GM12875 (cell line): ENCODE measurements around the gene TP73.

Source experiments
- H3K4me3 ChIP-seq: one replicate; pipeline ENCODE4 v1.5.1; 2011; ENCODE audit warnings: low read depth, low read length, control low read depth
- TF ChIP-seq, protein P1 (sequence below): IDR thresholded peaks from 2 replicates; pipeline ENCODE4 v1.5.1; 2011; ENCODE audit warnings: low read depth, mild to moderate bottlenecking, control low read depth, inconsistent platforms, low read length, moderate library complexity, borderline replicate concordance; ENCODE audit not compliant: insufficient read depth

TP73 gene

GRCh38 chr1:3771108-3772026, 119.1 kb downstream of the TP73 start:
- peak overlapping the region; percentile 56 for H3K4me3 ChIP-seq
- TF ChIP-seq, protein P1, sequence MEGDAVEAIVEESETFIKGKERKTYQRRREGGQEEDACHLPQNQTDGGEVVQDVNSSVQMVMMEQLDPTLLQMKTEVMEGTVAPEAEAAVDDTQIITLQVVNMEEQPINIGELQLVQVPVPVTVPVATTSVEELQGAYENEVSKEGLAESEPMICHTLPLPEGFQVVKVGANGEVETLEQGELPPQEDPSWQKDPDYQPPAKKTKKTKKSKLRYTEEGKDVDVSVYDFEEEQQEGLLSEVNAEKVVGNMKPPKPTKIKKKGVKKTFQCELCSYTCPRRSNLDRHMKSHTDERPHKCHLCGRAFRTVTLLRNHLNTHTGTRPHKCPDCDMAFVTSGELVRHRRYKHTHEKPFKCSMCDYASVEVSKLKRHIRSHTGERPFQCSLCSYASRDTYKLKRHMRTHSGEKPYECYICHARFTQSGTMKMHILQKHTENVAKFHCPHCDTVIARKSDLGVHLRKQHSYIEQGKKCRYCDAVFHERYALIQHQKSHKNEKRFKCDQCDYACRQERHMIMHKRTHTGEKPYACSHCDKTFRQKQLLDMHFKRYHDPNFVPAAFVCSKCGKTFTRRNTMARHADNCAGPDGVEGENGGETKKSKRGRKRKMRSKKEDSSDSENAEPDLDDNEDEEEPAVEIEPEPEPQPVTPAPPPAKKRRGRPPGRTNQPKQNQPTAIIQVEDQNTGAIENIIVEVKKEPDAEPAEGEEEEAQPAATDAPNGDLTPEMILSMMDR = no peak

- H3K4me3 ChIP-seq = peak overlapping the region; percentile 56
- TF ChIP-seq, protein P1 = no peak
These were observed 119.9 kb downstream of the TP73 start for GRCh38 chr1:3772027-3772714.

DNA sequence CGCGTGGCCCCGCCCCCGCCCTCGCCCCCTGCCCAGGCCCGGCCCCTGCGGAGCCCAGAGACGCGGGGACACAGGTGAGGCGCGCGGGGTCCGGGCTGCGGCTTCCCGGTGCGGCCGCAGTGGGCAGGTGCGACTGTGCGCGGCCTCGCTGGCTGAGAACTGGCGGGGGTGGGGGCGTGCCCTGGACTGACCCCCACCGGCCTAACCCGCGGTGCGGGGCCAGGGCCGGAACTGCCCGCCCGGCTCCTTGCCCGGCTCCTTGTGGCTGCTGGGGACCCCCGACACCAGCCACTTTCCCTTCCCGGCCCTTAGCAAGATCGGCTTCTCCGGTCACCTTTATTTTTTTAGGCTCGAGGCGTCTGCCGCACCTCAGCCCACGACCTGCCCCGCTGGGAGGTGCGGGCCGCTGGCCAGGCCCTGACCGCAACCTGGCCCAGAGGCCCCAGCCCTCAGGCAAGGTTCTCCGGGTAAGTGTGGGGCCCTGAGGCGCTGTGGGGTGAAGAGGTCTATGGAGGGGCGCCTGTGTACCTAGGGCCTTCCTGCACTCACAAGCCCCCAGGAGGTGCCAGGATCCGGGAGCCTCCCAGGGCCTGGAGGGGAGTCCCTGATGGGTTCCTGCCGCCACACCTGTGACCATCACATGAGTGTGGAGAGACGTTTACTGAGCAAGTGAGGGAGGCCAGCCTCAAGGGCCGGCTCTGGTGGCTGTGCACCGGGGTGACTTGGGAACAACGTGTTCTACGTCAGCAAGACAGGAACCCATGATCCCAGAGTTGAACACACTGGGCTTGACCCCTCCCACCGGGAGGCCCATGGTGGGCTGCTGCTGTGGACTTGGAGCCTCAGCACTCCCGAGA, 120.6 kb downstream of the TP73 start, which contains the start of gene SMIM1:
TSS of gene SMIM1 (plus strand) at position 35 of the 857 bp plus-strand sequence. CDS start 2,625 bp downstream, outside the sequence.
- TF ChIP-seq, protein P1 = no peak
- H3K4me3 ChIP-seq = peak within 1 kb of the TSS; percentile 56

GRCh38 chr1:3773572-3774275, 121.4 kb downstream of the TP73 start:
- TF ChIP-seq, protein P1 = no peak
- H3K4me3 ChIP-seq = no peak overlapping the region

DNA sequence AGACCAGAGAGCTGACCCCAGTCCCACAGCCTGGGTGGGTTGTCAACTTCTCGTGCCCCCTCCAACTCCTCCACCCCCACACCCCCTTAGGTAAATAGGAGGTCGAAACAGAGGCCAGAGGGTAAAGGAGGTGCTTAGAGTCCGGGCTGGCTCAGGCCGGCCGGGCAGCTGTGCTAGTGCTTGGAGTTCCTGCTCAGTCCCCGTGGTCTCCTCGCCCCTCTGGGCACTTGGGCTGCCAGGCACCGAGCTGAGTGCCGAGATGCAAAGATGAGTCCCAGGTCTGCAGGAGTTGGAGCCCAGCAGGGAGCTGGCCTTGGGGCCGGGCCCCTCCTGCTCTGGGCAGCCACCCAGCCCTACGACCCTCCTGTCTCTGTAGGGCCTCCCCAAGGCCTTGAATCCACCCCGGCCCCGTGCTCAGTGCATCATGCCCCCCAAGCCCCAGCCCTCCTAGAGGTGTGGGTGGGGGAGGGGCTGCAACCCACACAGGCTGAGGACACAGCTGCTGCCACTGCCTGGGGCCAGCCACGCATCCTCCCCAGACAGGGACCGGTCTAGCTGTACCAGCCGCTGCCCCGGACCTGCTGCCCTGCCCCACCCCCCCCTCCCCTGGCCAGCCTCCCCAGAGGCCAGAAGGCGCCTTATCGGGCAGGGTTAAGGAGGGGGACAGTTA, 122.1 kb downstream of the TP73 start:
- no peak overlapping the region for H3K4me3 ChIP-seq
- TF ChIP-seq, protein P1 = no peak

DNA sequence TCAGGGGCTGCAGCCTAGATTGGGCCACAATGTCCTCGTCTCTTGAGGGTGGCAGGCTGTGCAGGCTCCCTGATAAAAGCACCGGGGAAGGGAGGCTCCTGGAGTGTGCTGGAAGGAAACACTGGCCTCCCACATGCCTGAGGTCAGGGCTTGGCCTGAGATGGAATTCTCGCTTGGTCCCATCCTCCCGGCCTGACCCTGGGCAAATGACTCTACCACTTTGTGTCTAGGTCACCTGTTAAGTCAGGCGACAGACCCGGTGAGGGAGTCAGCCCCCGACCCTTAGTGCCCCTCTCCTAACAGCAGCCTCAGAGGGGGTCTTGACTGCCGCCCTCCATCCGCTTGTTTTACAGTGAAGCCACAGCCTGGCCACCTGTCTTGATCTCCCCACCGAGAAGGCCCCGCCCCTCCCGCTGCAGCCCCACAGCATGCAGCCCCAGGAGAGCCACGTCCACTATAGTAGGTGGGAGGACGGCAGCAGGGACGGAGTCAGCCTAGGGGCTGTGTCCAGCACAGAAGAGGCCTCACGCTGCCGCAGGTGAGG, 122.7 kb downstream of the TP73 start:
- no peak overlapping the region for H3K4me3 ChIP-seq
- TF ChIP-seq, protein P1 = no peak
